ENCODE results near the gene SERPINA3.

- no peak for TF ChIP-seq CTCF (conservative IDR thresholded peaks at IDR 0.05; ENCODE audit: low read length)
- no peak for TF ChIP-seq EZH2phosphoT487 (IDR thresholded peaks at IDR 0.05; ENCODE audit: borderline replicate concordance)
Observed at GRCh38 chr14:94615254-94615653, 3.1 kb downstream of the SERPINA3 start.
